ENCODE results near the gene ARID5B. TPM values are rescaled to one million over a fixed set of nuclear protein-coding genes. Genes with fewer than 3 reads are reported as not detected.

The ARID5B gene
- total and polyA plus RNA-seq, 2 donors (not counting 3 experiments of a cell fraction or from before 2014, with no cell fraction given) = 5.6 to 8.9 TPM

GRCh38 chr10:61960396-61961120 is 59.1 kb downstream of the ARID5B start:
- DNase-seq (ENCODE audit: low read depth, low spot score) = no peak
- ChIA-PET CTCF (interaction anchor here (1.0 kb wide), 1 partner anchor 15 kb away, joined by 3 read pairs; no protein-coding TSS in a partner anchor), POLR2A (no interaction called here)
- dilution Hi-C loops (cut with MboI; ENCODE audit: extremely low pct_ligation_motif_present, low sequenced_read_pairs) = no loop called here
- no peaks in the 10 kb centered on the region for H3K36me3 ChIP-seq (ENCODE audit: control insufficient read depth in 2 of 2, extremely low read depth in 1 of 2, insufficient read depth in 2 of 2, low read length in 2 of 2)
- no TSS peak for BruUV-seq (replicated peaks)
- no peak overlapping the region for H3K4me3 ChIP-seq (replicated peaks in 1 of 3; ENCODE audit: insufficient read depth in 1 of 3, low read depth in 1 of 3, low read length in 3 of 3)
- no peaks in the 10 kb centered on the region for H3K4me1 ChIP-seq (ENCODE audit: control insufficient read depth, extremely low read depth, insufficient read depth, low read length)
- no peak overlapping the region for H3K9ac ChIP-seq (replicated peaks; ENCODE audit: extremely low read depth, insufficient read depth, low read length)
- H3K27me3 ChIP-seq (ENCODE audit: control insufficient read depth in 2 of 2, insufficient read depth in 2 of 2, low read length in 2 of 2) = no peaks in the 10 kb centered on the region
- H3K4me2 ChIP-seq (ENCODE audit: insufficient read depth, low read length) = no peak overlapping the region
- no peaks in the 10 kb centered on the region for H3K9me1 ChIP-seq (replicated peaks; ENCODE audit: control insufficient read depth, extremely low read depth, insufficient read depth, low read length)
- H4K20me1 ChIP-seq (replicated peaks; ENCODE audit: control insufficient read depth, extremely low read depth, insufficient read depth, low read length) = no peaks in the 10 kb centered on the region
- TF ChIP-seq FOS (IDR thresholded peaks at IDR 0.05; ENCODE audit: borderline replicate concordance, insufficient read depth, low read length) (no peak), EZH2 (IDR thresholded peaks at IDR 0.05; ENCODE audit: borderline replicate concordance, low read depth, low read length, severe bottlenecking) (no peak), GATA2 (IDR thresholded peaks at IDR 0.05; ENCODE audit: insufficient read depth, insufficient read length, low read depth, low read length) (no peak)
- FAIRE-seq = no peak
- intact Hi-C loops (cut with micrococcal nuclease) = no loop called here
- no peak overlapping the region for H2AFZ ChIP-seq (ENCODE audit: low read depth, low read length)
- no peaks in the 10 kb centered on the region for H3K9me3 ChIP-seq (replicated peaks; ENCODE audit: control insufficient read depth, insufficient read depth, low read length)
- no peaks in the 10 kb centered on the region for H3K79me2 ChIP-seq (ENCODE audit: control insufficient read depth, insufficient read depth, low read length)
- H3K27ac ChIP-seq (ENCODE audit: insufficient read depth, low read depth, low read length) = no peak overlapping the region

- H3K4me2 ChIP-seq (ENCODE audit: insufficient read depth, low read length) = no peak overlapping the region
- CTCF ChIA-PET = interaction anchor here (1.0 kb wide), 1 partner anchor 14 kb away, joined by 3 read pairs; no protein-coding TSS in a partner anchor
- H3K9ac ChIP-seq (replicated peaks; ENCODE audit: extremely low read depth, insufficient read depth, low read length) = no peak overlapping the region
- intact Hi-C loops (cut with micrococcal nuclease) (no loop called here), dilution Hi-C loops (cut with MboI; ENCODE audit: extremely low pct_ligation_motif_present, low sequenced_read_pairs) (no loop called here)
- FAIRE-seq (no peak), DNase-seq (ENCODE audit: low read depth, low spot score) (no peak)
- no peak overlapping the region for H2AFZ ChIP-seq (ENCODE audit: low read depth, low read length)
- H3K36me3 ChIP-seq (ENCODE audit: control insufficient read depth in 2 of 2, extremely low read depth in 1 of 2, insufficient read depth in 2 of 2, low read length in 2 of 2) = no peaks in the 10 kb centered on the region
- H3K4me3 ChIP-seq (replicated peaks in 1 of 3; ENCODE audit: insufficient read depth in 1 of 3, low read depth in 1 of 3, low read length in 3 of 3) = no peak overlapping the region
- H3K9me1 ChIP-seq (replicated peaks; ENCODE audit: control insufficient read depth, extremely low read depth, insufficient read depth, low read length) = no peaks in the 10 kb centered on the region
- H3K27ac ChIP-seq (ENCODE audit: insufficient read depth, low read depth, low read length) = no peak overlapping the region
- no peaks in the 10 kb centered on the region for H4K20me1 ChIP-seq (replicated peaks; ENCODE audit: control insufficient read depth, extremely low read depth, insufficient read depth, low read length)
- no peaks in the 10 kb centered on the region for H3K79me2 ChIP-seq (ENCODE audit: control insufficient read depth, insufficient read depth, low read length)
- POLR2A ChIA-PET = no interaction called here
- no peaks in the 10 kb centered on the region for H3K9me3 ChIP-seq (replicated peaks; ENCODE audit: control insufficient read depth, insufficient read depth, low read length)
- no peaks in the 10 kb centered on the region for H3K4me1 ChIP-seq (ENCODE audit: control insufficient read depth, extremely low read depth, insufficient read depth, low read length)
- BruUV-seq (replicated peaks) = no TSS peak
- H3K27me3 ChIP-seq (ENCODE audit: control insufficient read depth in 2 of 2, insufficient read depth in 2 of 2, low read length in 2 of 2) = no peaks in the 10 kb centered on the region
- TF ChIP-seq FOS (IDR thresholded peaks at IDR 0.05; ENCODE audit: borderline replicate concordance, insufficient read depth, low read length) (no peak), EZH2 (IDR thresholded peaks at IDR 0.05; ENCODE audit: borderline replicate concordance, low read depth, low read length, severe bottlenecking) (no peak), MAX (IDR thresholded peaks at IDR 0.05; ENCODE audit: insufficient read depth, insufficient read length) (no peak), POLR2A (IDR thresholded peaks at IDR 0.05; ENCODE audit: low read depth, low read length) (no peak), POLR2AphosphoS5 (IDR thresholded peaks at IDR 0.05; ENCODE audit: insufficient read depth, low read depth, low read length) (no peak), GATA2 (IDR thresholded peaks at IDR 0.05; ENCODE audit: insufficient read depth, insufficient read length, low read depth, low read length) (no peak), MYC (IDR thresholded peaks at IDR 0.05; ENCODE audit: low read depth, low read length) (no peak), CTCF (IDR thresholded peaks at IDR 0.05; ENCODE audit: extremely low read depth in 1 of 2, insufficient read depth in 1 of 2, low read depth in 1 of 2, low read length in 2 of 2) (no peak), JUN (IDR thresholded peaks at IDR 0.05; ENCODE audit: borderline replicate concordance, insufficient read depth, insufficient read length, low read depth) (no peak)
These were observed 59.8 kb downstream of the ARID5B start for GRCh38 chr10:61961278-61961677.

Measured in endothelial cell of umbilical vein (primary cell).